HepG2 (cell line): ENCODE results near the gene ADM. TPM values are rescaled to one million over a fixed set of nuclear protein-coding genes. Genes with fewer than 3 reads are reported as not detected.

Experiments
- ARNTL ChIP-seq: sonication (generic); formaldehyde crosslinking; IDR thresholded peaks from 2 replicates; pipeline ENCODE4 v1.4.0; 2020; ENCODE audit warnings: mild to moderate bottlenecking, missing genetic modification reagents
- FLYWCH1 ChIP-seq: sonication (generic); formaldehyde crosslinking; IDR thresholded peaks from 2 replicates; pipeline ENCODE4 v1.8.1; 2023; ENCODE audit warnings: mild to moderate bottlenecking, missing genetic modification reagents
- GZF1 ChIP-seq: sonication (generic); formaldehyde crosslinking; IDR thresholded peaks from 2 replicates; pipeline ENCODE4 v1.5.1; 2020; ENCODE audit warnings: mild to moderate bottlenecking, missing genetic modification reagents
- HOXA9 ChIP-seq: sonication (generic); formaldehyde crosslinking; IDR thresholded peaks from 2 replicates; pipeline ENCODE4 v1.8.1; 2022; ENCODE audit warnings: missing genetic modification reagents, mild to moderate bottlenecking, moderate library complexity, borderline replicate concordance
- MLLT10 ChIP-seq: sonication (generic); formaldehyde crosslinking; IDR thresholded peaks from 2 replicates; pipeline ENCODE4 v1.4.0; 2020; ENCODE audit warnings: missing genetic modification reagents
- NFYB ChIP-seq: sonication (generic); formaldehyde crosslinking; IDR thresholded peaks from 2 replicates; pipeline ENCODE4 v1.4.0; 2020; ENCODE audit warnings: missing genetic modification reagents
- NR0B2 ChIP-seq: sonication (generic); formaldehyde crosslinking; IDR thresholded peaks from 2 replicates; pipeline ENCODE4 v1.4.0; 2020; ENCODE audit warnings: mild to moderate bottlenecking, missing genetic modification reagents
- PCBP2 ChIP-seq: fragments of 200-400 bp; formaldehyde crosslinking; optimal IDR thresholded peaks from 2 replicates; pipeline ENCODE3; 2018; ENCODE audit warnings: low read length, low read depth; ENCODE audit not compliant: poor library complexity, severe bottlenecking
- PREB ChIP-seq: sonication (generic); formaldehyde crosslinking; IDR thresholded peaks from 2 replicates; pipeline ENCODE4 v1.4.0; 2020; ENCODE audit warnings: missing genetic modification reagents
- PTBP1 ChIP-seq: fragments of 200-400 bp; formaldehyde crosslinking; IDR thresholded peaks from 2 replicates; pipeline ENCODE4 v1.6.1; 2018; ENCODE audit warnings: low read length, low read depth; ENCODE audit not compliant: poor library complexity, severe bottlenecking
- SIX1 ChIP-seq: sonication (generic); formaldehyde crosslinking; IDR thresholded peaks from 2 replicates; pipeline ENCODE4 v1.4.0; 2020; ENCODE audit warnings: missing genetic modification reagents, borderline replicate concordance
- TCF12 ChIP-seq, 2 experiments: fragments of 450-650 bp in 1 of 2; sonication (generic) in 1 of 2; formaldehyde crosslinking in 1 of 2; IDR thresholded peaks; 2 replicates each; pipeline versions ENCODE4 v1.6.1 to v1.8.0; 2017 to 2022; ENCODE audit warnings: antibody characterized with exemption in 1 of 2, mild to moderate bottlenecking in 1 of 2, missing genetic modification reagents in 1 of 2, moderate library complexity in 1 of 2
- ZFP41 ChIP-seq: sonication (generic); formaldehyde crosslinking; IDR thresholded peaks from 2 replicates; pipeline ENCODE4 v1.4.0; 2020; ENCODE audit warnings: mild to moderate bottlenecking, missing genetic modification reagents, borderline replicate concordance
- ZNF281 ChIP-seq: sonication (generic); formaldehyde crosslinking; IDR thresholded peaks from 2 replicates; pipeline ENCODE4 v1.4.0; 2020; ENCODE audit warnings: missing genetic modification reagents, borderline replicate concordance
- ZNF317 ChIP-seq: sonication (generic); formaldehyde crosslinking; IDR thresholded peaks from 2 replicates; pipeline ENCODE4 v1.5.0; 2020; ENCODE audit warnings: mild to moderate bottlenecking, missing genetic modification reagents
- ZNF550 ChIP-seq: sonication (generic); formaldehyde crosslinking; IDR thresholded peaks from 2 replicates; pipeline ENCODE4 v1.4.0; 2020; ENCODE audit warnings: mild to moderate bottlenecking, missing genetic modification reagents, borderline replicate concordance
- ZNF619 ChIP-seq: sonication (generic); formaldehyde crosslinking; IDR thresholded peaks from 2 replicates; pipeline ENCODE4 v1.4.0; 2020; ENCODE audit warnings: mild to moderate bottlenecking, missing genetic modification reagents
- polyA plus RNA-seq, 8 experiments: library from polyadenylated mRNA; depleted of rRNA in 3 of 8; stranded (reverse) in 7 of 8; unstranded in 1 of 8; fragments of >200 nt; fragmentation: Illumina TruSeq in 4 of 8; extraction: Trizol in 4 of 8; gene quantifications; 2 replicates each; pipeline versions ENCODE4 v1.2.1 to v1.2.3, GENCODE V29; 2011 to 2016; ENCODE audit warnings: low read depth in 4 of 8, missing spikeins in 1 of 8, mixed read lengths in 1 of 8; ENCODE audit not compliant: insufficient read depth in 1 of 8
- total RNA-seq, 5 experiments: library from RNA; depleted of rRNA; stranded (reverse); fragments of >200 nt; fragmentation: Illumina TruSeq; extraction: Trizol; gene quantifications; 2 replicates each; pipeline ENCODE4 v1.2.3, GENCODE V29; 2016; ENCODE audit warnings: low read depth in 1 of 5
- TF ChIP-seq, protein P1 (sequence below): sonication (generic); formaldehyde crosslinking; IDR thresholded peaks from 2 replicates; pipeline ENCODE4 v1.4.0; 2020; ENCODE audit warnings: mild to moderate bottlenecking, low read depth, missing genetic modification reagents
- TF ChIP-seq, protein P2 (sequence below): sonication (generic); formaldehyde crosslinking; IDR thresholded peaks from 2 replicates; pipeline ENCODE4 v1.4.0; 2020; ENCODE audit warnings: mild to moderate bottlenecking, missing genetic modification reagents
- TF ChIP-seq, protein P3 (sequence below): IDR thresholded peaks from 2 replicates; pipeline ENCODE4 v1.6.1; 2012; ENCODE audit warnings: low read length, improper control_type of control experiment

The ADM gene
- total and polyA plus RNA-seq, 2 of the 13 experiments (the other 11 are each of a cell fraction or from before 2014, with no cell fraction given) = 10.7 to 26.1 TPM

GRCh38 chr11:10350334-10350733 is 45.5 kb downstream of the ADM start (continued):
- no peak for TF ChIP-seq ZFP41 (CRISPR knock-in tag)
- TF ChIP-seq ZNF619 (CRISPR knock-in tag) = no peak
- no peak for TF ChIP-seq TCF12 (IDR thresholded peaks at IDR 0.05)
- no peak for TF ChIP-seq TCF12 (CRISPR knock-in tag; IDR thresholded peaks at IDR 0.05)
- TF ChIP-seq ZNF550 = no peak
- no peak for TF ChIP-seq FLYWCH1 (CRISPR knock-in tag)
- no peak for TF ChIP-seq GZF1 (CRISPR knock-in tag)
- TF ChIP-seq ZNF281 (CRISPR knock-in tag) = no peak
- no peak for TF ChIP-seq NR0B2 (CRISPR knock-in tag)
- no peak for TF ChIP-seq HOXA9 (CRISPR knock-in tag)
- TF ChIP-seq ZNF317 (CRISPR knock-in tag) = no peak
- TF ChIP-seq, protein P1, sequence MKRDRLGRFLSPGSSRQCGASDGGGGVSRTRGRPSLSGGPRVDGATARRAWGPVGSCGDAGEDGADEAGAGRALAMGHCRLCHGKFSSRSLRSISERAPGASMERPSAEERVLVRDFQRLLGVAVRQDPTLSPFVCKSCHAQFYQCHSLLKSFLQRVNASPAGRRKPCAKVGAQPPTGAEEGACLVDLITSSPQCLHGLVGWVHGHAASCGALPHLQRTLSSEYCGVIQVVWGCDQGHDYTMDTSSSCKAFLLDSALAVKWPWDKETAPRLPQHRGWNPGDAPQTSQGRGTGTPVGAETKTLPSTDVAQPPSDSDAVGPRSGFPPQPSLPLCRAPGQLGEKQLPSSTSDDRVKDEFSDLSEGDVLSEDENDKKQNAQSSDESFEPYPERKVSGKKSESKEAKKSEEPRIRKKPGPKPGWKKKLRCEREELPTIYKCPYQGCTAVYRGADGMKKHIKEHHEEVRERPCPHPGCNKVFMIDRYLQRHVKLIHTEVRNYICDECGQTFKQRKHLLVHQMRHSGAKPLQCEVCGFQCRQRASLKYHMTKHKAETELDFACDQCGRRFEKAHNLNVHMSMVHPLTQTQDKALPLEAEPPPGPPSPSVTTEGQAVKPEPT (CRISPR knock-in tag) = no peak
- TF ChIP-seq, protein P2, sequence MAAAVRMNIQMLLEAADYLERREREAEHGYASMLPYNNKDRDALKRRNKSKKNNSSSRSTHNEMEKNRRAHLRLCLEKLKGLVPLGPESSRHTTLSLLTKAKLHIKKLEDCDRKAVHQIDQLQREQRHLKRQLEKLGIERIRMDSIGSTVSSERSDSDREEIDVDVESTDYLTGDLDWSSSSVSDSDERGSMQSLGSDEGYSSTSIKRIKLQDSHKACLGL (CRISPR knock-in tag) = no peak
- no peak for TF ChIP-seq PCBP2
- TF ChIP-seq PTBP1 = no peak
- TF ChIP-seq, protein P3, sequence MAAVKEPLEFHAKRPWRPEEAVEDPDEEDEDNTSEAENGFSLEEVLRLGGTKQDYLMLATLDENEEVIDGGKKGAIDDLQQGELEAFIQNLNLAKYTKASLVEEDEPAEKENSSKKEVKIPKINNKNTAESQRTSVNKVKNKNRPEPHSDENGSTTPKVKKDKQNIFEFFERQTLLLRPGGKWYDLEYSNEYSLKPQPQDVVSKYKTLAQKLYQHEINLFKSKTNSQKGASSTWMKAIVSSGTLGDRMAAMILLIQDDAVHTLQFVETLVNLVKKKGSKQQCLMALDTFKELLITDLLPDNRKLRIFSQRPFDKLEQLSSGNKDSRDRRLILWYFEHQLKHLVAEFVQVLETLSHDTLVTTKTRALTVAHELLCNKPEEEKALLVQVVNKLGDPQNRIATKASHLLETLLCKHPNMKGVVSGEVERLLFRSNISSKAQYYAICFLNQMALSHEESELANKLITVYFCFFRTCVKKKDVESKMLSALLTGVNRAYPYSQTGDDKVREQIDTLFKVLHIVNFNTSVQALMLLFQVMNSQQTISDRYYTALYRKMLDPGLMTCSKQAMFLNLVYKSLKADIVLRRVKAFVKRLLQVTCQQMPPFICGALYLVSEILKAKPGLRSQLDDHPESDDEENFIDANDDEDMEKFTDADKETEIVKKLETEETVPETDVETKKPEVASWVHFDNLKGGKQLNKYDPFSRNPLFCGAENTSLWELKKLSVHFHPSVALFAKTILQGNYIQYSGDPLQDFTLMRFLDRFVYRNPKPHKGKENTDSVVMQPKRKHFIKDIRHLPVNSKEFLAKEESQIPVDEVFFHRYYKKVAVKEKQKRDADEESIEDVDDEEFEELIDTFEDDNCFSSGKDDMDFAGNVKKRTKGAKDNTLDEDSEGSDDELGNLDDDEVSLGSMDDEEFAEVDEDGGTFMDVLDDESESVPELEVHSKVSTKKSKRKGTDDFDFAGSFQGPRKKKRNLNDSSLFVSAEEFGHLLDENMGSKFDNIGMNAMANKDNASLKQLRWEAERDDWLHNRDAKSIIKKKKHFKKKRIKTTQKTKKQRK = no peak
- no peak for TF ChIP-seq ARNTL (CRISPR knock-in tag)
- no peak for TF ChIP-seq MLLT10 (CRISPR knock-in tag)
- TF ChIP-seq PREB = no peak
- TF ChIP-seq SIX1 = 0 out of 2 replicates have a peak, but pooled peaks have one; percentile 51
- peak; percentile 13; the same call in 1 of the 2 replicates for TF ChIP-seq NFYB (CRISPR knock-in tag)
